ENCODE data around the gene CCS.

Gene CCS

GRCh38 chr11:66559142-66559865 is 33.7 kb upstream of the CCS start:
- H3K27ac ChIP-seq = no peak overlapping the region
- no peaks in the 10 kb centered on the region for H3K9me3 ChIP-seq (ENCODE audit: low read depth, low read length)
- H3K4me3 ChIP-seq = no peak overlapping the region
- TF ChIP-seq EZH2 (IDR thresholded peaks at IDR 0.05) = no peak
- TF ChIP-seq POLR2AphosphoS5 (IDR thresholded peaks at IDR 0.05; ENCODE audit: borderline replicate concordance, low read depth, low read length) = no peak
- TF ChIP-seq FOXP2 (optimal IDR thresholded peaks at IDR 0.05; ENCODE audit: control extremely low read depth, extremely low read length, insufficient read depth) = no peak
- DNase-seq (ENCODE audit: low read depth, low spot score) = no peak
- no peak overlapping the region for H3K9ac ChIP-seq (ENCODE audit: insufficient read length)
- no peaks in the 10 kb centered on the region for H3K36me3 ChIP-seq (ENCODE audit: insufficient read depth, low read length)

- H3K9ac ChIP-seq (ENCODE audit: insufficient read length) = no peak overlapping the region
- no peaks in the 10 kb centered on the region for H3K9me3 ChIP-seq (ENCODE audit: low read depth, low read length)
- no peak overlapping the region for H3K4me3 ChIP-seq
- DNase-seq (ENCODE audit: low read depth, low spot score) = no peak
- no peaks in the 10 kb centered on the region for H3K36me3 ChIP-seq (ENCODE audit: insufficient read depth, low read length)
- TF ChIP-seq POLR2AphosphoS5 (IDR thresholded peaks at IDR 0.05; ENCODE audit: borderline replicate concordance, low read depth, low read length) (no peak), FOXP2 (optimal IDR thresholded peaks at IDR 0.05; ENCODE audit: control extremely low read depth, extremely low read length, insufficient read depth) (no peak), EZH2 (IDR thresholded peaks at IDR 0.05) (no peak)
- no peak overlapping the region for H3K27ac ChIP-seq
Measured at GRCh38 chr11:66559866-66560676, 32.9 kb upstream of the CCS start.

GRCh38 chr11:66561178-66561974 is 31.6 kb upstream of the CCS start:
- no peak overlapping the region for H3K4me3 ChIP-seq
- TF ChIP-seq EZH2 (IDR thresholded peaks at IDR 0.05) (no peak), POLR2AphosphoS5 (IDR thresholded peaks at IDR 0.05; ENCODE audit: borderline replicate concordance, low read depth, low read length) (no peak), FOXP2 (optimal IDR thresholded peaks at IDR 0.05; ENCODE audit: control extremely low read depth, extremely low read length, insufficient read depth) (no peak)
- H3K27ac ChIP-seq = no peak overlapping the region
- H3K9ac ChIP-seq (ENCODE audit: insufficient read length) = no peak overlapping the region
- H3K9me3 ChIP-seq (ENCODE audit: low read depth, low read length) = no peaks in the 10 kb centered on the region
- no peaks in the 10 kb centered on the region for H3K36me3 ChIP-seq (ENCODE audit: insufficient read depth, low read length)
- DNase-seq (ENCODE audit: low read depth, low spot score) = no peak

GRCh38 chr11:66561975-66562248 is 31.1 kb upstream of the CCS start:
- DNase-seq (ENCODE audit: low read depth, low spot score) = no peak
- Histone ChIP-seq H3K27ac (no peak overlapping the region), H3K9me3 (ENCODE audit: low read depth, low read length) (no peaks in the 10 kb centered on the region), H3K9ac (ENCODE audit: insufficient read length) (no peak overlapping the region), H3K36me3 (ENCODE audit: insufficient read depth, low read length) (no peaks in the 10 kb centered on the region), H3K4me3 (no peak overlapping the region)
- TF ChIP-seq FOXP2 (optimal IDR thresholded peaks at IDR 0.05; ENCODE audit: control extremely low read depth, extremely low read length, insufficient read depth) (no peak), EZH2 (IDR thresholded peaks at IDR 0.05) (no peak), POLR2AphosphoS5 (IDR thresholded peaks at IDR 0.05; ENCODE audit: borderline replicate concordance, low read depth, low read length) (no peak)

- Histone ChIP-seq H3K9ac (ENCODE audit: insufficient read length) (no peak overlapping the region), H3K9me3 (ENCODE audit: low read depth, low read length) (no peaks in the 10 kb centered on the region), H3K36me3 (ENCODE audit: insufficient read depth, low read length) (no peaks in the 10 kb centered on the region), H3K27ac (no peak overlapping the region), H3K4me3 (no peak overlapping the region)
- no peak for DNase-seq (ENCODE audit: low read depth, low spot score)
- TF ChIP-seq POLR2AphosphoS5 (IDR thresholded peaks at IDR 0.05; ENCODE audit: borderline replicate concordance, low read depth, low read length) = no peak
- no peak for TF ChIP-seq EZH2 (IDR thresholded peaks at IDR 0.05)
- TF ChIP-seq FOXP2 (optimal IDR thresholded peaks at IDR 0.05; ENCODE audit: control extremely low read depth, extremely low read length, insufficient read depth) = no peak
Measured at GRCh38 chr11:66562275-66562674, 30.7 kb upstream of the CCS start.

- TF ChIP-seq FOXP2 (optimal IDR thresholded peaks at IDR 0.05; ENCODE audit: control extremely low read depth, extremely low read length, insufficient read depth) (no peak), POLR2AphosphoS5 (IDR thresholded peaks at IDR 0.05; ENCODE audit: borderline replicate concordance, low read depth, low read length) (no peak), EZH2 (IDR thresholded peaks at IDR 0.05) (no peak)
- no peak overlapping the region for H3K4me3 ChIP-seq
- no peak overlapping the region for H3K9ac ChIP-seq (ENCODE audit: insufficient read length)
- DNase-seq (ENCODE audit: low read depth, low spot score) = no peak
- H3K36me3 ChIP-seq (ENCODE audit: insufficient read depth, low read length) = no peaks in the 10 kb centered on the region
- H3K27ac ChIP-seq = no peak overlapping the region
- no peaks in the 10 kb centered on the region for H3K9me3 ChIP-seq (ENCODE audit: low read depth, low read length)
Measured at GRCh38 chr11:66562907-66563583, 29.9 kb upstream of the CCS start.

- Histone ChIP-seq H3K9me3 (ENCODE audit: low read depth, low read length) (no peaks in the 10 kb centered on the region), H3K36me3 (ENCODE audit: insufficient read depth, low read length) (no peaks in the 10 kb centered on the region), H3K4me3 (no peak overlapping the region), H3K9ac (ENCODE audit: insufficient read length) (no peak overlapping the region), H3K27ac (no peak overlapping the region)
- DNase-seq (ENCODE audit: low read depth, low spot score) = no peak
- TF ChIP-seq POLR2AphosphoS5 (IDR thresholded peaks at IDR 0.05; ENCODE audit: borderline replicate concordance, low read depth, low read length) (no peak), EZH2 (IDR thresholded peaks at IDR 0.05) (no peak)
Measured at GRCh38 chr11:66563832-66564231, 29.2 kb upstream of the CCS start.

- H3K9me3 ChIP-seq (ENCODE audit: low read depth, low read length) = no peaks in the 10 kb centered on the region
- no peak overlapping the region for H3K9ac ChIP-seq (ENCODE audit: insufficient read length)
- no peak for TF ChIP-seq FOXP2 (optimal IDR thresholded peaks at IDR 0.05; ENCODE audit: control extremely low read depth, extremely low read length, insufficient read depth)
- no peak for TF ChIP-seq POLR2AphosphoS5 (IDR thresholded peaks at IDR 0.05; ENCODE audit: borderline replicate concordance, low read depth, low read length)
- no peak for TF ChIP-seq EZH2 (IDR thresholded peaks at IDR 0.05)
- no peak overlapping the region for H3K4me3 ChIP-seq
- H3K27ac ChIP-seq = no peak overlapping the region
- no peak for DNase-seq (ENCODE audit: low read depth, low spot score)
- no peaks in the 10 kb centered on the region for H3K36me3 ChIP-seq (ENCODE audit: insufficient read depth, low read length)
Measured at GRCh38 chr11:66564538-66564937, 28.4 kb upstream of the CCS start.

Measured in SK-N-MC (cell line).